Skin of body (tissue), 2 donors: Measurements from ENCODE around the gene LRRTM3. TPM values are rescaled to one million over a fixed set of nuclear protein-coding genes. Genes with fewer than 3 reads are reported as not detected.

Experiments used
- DNase-seq: peaks from one replicate; lab custom pipeline; 2025; lab: John Stamatoyannopoulos, UW
- total RNA-seq: library from RNA; depleted of rRNA; stranded (reverse); fragments of >200 nt; gene quantifications from one replicate; pipeline ENCODE4 v1.2.3, GENCODE V29; 2014

The LRRTM3 gene
- total RNA-seq, 1 donor from 2014 or later, result 1.6 TPM

DNA sequence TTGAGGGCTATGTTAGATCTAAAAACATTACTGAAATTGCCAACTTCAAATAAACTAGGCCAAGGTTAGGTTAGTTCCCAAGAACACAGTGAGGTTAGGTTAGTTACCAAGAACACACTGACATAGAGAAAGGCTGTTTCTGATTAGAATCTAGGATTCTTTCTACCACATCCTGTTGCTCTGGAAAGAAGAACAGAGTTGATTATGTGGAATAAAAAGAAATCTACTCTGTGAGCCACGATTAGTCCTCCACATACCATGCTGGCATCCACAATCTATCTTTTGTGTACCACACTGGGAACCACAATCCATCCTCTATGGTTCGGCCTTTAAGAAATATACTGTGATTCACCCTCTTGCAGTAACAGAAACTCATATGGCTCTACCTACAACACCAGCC is 91.4 kb downstream of the LRRTM3 start:
- no peak for DNase-seq

DNA sequence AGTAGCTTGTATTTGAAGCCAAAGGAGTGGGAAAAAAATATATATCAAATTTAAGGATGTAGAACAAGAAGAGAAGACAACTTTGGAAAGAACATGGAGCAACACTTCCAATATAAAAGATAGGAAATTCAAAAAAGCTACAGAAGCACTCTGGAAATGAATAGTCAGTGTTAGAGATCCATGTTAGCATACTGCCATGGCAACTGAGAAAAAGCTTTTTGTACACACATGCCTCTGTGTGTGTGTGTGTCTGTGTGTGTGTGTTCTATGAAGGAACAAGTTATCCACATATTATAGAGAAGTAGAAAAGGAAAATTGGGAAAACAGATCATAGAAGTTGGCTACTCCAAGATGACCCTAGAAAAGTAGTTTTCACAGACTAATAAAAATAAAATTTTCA is 96.3 kb downstream of the LRRTM3 start:
- no peak for DNase-seq

DNA sequence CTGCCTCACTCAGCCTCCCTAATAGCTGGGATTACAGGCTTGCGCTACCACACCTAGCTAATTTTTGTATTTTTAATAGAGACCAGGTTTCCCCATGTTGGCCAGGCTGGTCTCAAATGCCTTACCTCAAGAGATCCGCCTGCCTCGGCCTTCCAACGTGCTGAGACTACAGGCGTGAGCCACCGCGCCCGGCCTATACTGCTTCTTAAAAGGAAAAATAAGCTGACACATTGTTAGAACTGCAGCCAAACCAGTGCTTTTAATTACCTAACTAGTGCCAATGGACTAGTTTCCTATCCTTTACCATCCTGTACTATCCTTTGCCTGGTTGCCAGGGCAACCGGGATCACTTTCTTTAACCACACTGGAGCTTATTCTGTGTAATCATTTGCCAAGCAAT is 108.0 kb downstream of the LRRTM3 start:
- DNase-seq, result no peak

DNA sequence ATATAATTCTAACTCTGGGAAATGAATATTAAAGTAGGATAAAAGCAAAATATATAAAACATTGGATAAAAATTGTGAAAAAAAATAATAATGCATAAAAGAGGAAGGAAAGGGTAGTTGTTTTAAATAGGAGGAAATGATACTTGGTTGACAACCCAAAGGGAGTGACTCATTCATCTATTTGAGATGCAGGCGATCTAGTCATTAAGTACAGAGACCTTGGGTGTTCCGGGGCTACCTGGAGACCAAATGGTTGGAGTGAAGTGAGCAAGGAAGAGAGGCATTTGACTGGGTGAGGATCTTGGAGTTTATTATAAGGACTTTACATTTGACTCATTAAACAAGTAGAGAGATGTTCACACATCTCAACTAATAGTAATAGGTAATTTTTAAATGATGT is 111.0 kb downstream of the LRRTM3 start:
- DNase-seq, result no peak

DNA sequence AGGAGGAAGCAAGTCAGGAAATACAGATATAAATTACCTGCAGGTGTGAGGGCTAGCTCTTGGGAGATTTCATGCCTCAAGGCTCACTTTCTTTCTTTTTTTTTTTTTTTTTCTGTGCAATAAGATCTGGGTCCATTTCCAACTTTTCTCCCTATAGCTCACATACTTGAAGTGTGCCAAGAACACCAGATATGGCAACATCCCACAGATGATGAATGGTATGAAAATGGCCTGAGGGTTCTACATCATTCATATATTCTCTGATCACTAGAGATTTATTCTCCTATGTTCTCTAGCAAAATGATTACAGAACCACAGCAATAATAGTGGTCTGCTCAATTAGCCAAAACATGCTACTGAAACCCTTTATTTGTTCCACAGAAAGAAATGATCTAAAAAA is 117.2 kb downstream of the LRRTM3 start:
- DNase-seq, result no peak

DNA sequence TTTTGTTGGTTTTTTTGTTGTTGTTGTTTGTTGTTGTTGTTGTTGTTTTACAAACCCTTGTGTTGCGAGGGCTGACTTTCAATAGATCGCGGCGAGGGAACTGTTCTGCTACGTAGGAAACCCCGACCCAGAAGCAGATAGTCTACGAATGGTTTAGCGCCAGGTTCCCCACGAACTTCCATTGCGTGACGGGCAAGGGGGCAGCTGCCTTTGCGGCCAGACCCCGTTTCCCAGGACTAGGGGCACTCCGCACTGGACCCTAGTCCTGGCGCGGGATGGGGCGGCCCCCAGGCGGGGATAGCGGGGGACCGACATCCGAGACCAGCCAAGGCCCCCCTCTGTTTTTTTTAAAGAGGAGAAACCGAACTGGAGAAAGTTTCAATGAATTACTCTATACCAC is 119.6 kb downstream of the LRRTM3 start:
- no peak for DNase-seq

DNA sequence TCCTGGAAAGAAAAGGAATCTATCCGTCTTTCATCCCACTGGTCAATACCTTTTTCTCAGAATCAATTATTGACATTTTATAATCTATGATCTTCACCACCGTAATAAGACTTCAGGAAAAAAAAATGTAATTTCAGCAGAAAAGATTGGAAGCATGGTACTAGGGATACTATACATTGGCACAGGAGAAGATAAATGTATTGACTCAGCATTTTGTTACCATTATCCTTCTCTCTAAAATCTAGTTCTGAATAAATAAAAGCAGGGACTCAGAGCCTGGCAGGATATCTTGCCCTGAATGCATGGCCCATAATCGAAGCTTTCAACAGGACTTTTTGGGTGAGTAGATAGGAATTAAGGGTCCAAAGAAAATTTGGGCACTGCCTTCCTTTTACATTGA is 120.7 kb downstream of the LRRTM3 start:
- DNase-seq, result no peak

DNA sequence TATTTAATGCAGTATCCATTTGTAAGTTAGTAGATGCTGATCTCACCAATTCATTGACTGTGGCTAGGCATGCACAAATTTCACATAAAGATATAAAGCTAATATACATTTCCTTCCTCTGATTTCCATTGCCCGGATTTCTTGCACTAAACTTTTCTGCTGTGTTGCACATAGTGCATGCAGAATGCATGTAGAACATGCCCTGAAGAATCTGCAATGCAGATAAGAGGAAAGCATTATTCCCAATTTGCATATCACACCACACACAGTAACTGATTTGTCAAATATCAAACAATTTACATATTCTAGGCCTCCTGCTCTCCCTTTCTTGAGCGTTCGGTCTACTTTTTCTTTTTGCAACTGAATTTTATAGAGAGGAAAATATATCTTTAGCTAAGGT is 124.2 kb downstream of the LRRTM3 start:
- DNase-seq, result no peak

DNA sequence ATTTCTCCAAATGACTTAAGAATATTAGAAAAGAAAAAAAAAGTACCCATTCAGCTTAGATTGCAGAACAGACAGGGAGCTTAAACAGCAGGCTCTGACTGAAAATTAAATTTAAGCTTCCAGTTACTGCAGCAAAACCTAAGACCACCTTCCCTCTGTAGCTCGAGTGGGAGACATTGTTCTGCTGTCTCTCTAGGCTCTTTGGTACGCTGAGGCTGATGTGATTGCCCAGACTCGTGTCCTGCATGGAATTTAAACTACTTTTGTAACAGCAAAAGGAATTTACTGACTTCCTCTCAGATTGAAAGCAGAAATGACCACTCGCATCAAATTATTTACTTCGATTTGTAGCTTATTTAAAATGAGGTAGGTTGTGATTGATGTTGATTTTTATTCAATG is 124.6 kb downstream of the LRRTM3 start:
- no peak for DNase-seq

DNA sequence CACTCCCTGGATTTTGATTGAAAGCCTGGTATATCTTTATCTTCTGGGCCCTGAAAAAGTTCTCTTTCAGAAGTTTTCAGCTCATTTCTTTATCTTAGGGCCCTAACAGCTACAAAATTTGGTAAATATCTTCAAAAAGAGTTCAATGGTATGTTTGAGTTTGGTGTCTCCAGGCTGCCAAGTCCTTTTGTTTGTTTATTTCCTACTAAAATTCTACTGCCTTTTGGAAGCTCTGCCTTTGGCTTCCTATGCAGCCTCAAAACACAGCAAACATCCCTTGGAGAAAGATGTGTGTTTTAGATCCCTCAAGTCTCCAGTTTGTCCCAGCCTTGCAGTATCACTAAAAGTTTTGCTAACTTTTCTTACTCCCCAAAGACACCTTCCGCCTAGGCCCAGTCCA is 146.8 kb downstream of the LRRTM3 start:
- no peak for DNase-seq

DNA sequence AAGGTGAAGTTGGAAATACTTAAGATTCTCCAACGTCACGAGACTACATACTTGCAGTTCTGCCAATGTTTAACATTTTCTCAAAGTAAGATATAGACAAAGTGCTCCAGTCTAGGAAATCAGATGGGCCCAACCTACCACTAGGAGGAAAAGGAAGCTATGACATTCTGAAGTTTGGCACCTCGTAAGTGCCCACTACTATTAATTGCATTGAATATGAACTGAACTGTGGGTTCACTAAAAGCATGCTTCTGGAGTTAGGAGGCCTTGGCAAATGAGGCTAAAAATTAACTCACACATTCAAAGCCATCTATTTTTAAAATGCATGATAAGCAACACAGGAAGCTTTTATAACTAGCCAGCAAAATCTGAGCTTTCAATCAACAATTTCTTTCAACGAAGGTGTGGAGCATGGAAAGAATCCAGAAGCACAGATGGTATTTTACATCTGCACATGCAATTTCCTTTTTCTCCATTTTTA is 149.7 kb downstream of the LRRTM3 start:
- DNase-seq, result no peak

DNA sequence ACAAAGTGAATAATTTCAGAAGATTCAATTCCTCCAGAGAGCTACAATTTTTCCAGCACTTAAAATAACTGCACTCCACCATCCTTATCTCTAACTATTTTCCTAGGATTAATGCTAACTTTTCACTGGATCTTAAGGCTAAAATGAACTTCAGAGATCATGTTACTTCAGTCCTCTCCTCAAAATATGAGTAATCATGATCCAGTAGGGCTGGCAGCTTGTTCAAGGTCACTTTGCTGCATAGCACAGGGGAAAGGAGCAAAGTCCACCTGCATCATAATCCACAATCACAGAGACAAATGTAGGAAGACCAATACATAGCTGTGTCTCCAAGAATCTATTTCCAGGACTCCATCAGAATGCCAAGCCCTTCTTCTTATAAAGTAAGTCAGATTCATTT is 150.3 kb downstream of the LRRTM3 start:
- no peak for DNase-seq

DNA sequence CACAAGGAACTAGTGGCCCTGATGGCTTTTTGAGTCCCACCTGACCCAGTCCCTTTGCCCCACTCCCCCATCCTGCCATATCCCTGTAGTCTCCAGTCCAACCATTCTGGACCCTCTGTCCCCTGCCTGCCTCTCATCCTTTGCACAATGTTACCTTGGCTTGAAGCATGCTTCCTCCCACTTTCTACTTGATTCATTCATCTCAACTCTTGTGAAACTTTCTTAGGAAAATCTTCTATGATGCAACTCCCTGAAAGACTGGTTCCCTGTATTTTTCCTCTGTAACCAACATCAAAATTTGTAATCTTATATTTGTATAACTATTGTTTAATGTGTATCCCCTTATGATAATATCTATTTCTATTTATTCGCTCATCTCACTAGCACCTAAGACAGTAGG is 151.5 kb downstream of the LRRTM3 start:
- DNase-seq, result no peak

DNA sequence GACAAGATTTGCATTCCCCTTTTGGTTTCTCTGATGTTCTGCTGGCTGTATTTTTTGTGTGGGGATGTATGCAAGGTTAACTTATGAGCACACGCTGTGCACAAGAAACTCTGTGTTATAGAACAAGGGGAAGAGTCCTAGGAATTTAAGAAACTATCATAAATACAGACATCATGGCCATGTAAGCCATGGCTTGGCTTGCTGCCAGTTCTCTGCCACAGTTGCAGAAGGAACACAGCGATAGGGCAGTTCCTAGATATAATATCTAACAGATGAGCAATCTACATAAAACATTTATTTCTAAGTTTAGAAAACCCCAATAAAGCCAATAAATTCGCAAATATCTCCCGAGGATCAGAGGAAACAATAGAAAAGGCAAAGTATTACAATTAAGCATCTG is 153.3 kb downstream of the LRRTM3 start:
- DNase-seq, result no peak

DNA sequence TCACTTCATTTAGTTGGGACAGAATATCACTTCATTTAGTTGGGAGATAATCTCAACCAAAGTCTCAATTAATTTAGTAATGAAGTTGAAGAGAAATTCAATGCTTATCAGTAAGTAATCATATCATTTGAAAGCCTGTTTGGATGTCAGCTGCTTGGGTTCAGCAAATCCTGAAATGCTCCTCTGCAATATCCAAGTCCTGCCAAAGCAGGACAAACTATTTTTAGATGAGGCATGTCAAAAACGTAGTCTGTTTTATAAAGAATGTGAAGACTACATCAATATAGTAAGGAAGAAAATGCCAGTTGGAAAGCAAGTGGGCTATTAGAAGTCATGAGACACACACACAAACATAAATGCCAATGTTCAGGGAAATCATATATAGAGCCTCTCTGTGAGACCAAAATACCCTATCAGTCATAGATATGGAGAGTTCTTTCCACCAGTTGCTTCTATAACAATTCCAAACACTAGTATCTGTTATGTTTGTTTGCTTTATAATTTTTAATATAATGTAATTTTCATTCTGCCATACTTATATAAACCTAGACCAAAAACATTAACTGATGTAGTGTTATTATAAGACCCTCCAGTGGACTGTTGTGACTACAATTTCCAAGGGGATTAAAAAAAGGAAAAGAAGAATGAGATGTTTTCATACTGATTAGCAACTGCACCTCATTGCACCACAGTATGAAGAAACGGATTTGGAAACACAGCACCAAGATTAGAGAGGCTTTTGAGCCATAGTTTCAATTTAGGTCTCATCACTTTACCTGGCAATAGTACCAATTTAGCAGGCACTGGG is 160.7 kb downstream of the LRRTM3 start:
- DNase-seq, result no peak

DNA sequence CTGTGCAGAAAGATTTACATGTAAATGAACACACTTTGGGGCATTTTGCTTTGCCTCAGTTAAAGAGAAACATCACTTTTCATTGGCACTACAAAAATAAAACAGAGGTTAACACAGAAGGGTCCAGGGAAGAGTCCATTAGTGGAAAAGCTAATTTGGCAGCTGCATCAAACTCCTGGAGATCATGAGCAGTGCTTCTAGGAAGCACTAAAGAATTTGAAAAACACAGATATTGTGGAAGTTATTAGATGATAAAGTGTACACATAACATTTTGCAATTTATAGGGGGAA is 161.2 kb downstream of the LRRTM3 start:
- DNase-seq, result no peak

DNA sequence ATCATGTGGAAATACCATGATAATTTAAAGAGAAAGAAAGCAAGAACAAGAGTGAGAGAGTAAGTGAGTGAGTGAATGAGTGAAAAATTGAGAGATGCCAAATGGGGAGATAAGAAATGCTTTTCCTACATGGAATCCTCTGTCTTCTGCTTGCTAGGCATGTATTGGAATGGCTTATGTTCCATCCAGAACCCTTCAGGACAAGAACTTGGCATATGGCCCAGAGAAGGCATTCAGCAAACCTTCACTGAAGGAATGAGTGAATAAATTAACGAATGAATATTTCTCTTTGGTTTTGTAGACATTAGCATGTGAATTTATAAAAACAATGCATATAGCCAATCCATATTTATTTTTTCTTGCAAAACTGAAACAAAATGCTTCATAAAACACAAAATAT is 162.2 kb downstream of the LRRTM3 start:
- DNase-seq, result no peak

DNA sequence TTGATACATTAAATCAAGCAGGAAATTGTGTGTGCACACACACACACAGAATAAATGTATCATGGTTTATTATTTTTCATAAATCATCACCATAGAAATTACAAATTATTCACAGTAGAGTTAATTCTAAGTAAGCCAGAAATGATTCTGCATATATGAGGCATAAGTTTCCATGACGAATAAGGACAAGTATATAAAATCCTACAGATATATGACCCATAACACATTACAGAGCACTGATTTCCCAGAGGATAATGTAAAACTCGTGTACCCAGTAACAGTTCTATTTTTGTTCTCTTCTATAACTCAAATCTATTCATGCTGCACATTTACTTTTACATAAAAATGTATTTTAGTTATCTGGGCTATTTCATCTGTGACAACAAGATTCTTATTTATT is 169.7 kb downstream of the LRRTM3 start:
- peak; percentile 40 for DNase-seq

DNA sequence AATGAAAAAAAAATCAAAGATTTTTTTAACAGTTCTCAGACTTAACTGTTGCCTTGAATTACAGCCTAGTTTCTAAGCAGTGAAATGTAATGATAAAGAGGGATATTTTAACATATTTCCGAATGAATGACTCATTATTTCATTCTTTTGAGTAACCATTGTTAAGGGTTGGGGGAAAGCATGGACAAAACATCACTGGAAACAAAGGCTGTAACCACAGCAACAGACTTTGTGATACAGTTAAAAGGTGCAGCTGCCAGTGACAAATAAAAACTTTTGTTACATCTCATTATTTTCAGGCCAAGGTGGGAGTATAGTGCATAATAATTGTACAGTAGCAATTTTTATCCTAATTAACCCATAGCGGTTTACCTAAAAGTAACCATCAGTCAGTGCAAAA is 172.6 kb downstream of the LRRTM3 start:
- no peak for DNase-seq

DNA sequence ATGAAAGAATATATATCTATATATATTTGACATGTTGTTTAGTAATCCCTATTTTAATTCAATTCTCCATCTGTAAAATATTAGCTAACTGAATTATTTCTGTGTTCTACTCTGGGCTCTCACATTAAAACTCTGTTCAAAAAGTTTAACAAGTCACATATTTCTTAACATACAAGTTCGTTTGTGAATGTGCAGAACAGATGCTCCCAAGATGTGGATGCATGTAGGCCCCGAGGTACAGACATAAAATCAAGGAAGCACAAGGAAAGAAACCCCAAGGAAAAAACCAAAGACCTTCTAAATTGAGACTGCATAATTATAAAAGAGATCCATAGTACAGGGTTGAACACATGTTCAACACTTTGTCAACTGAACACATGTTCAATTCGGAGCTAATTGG is 175.1 kb downstream of the LRRTM3 start:
- DNase-seq, result peak; percentile 93

DNA sequence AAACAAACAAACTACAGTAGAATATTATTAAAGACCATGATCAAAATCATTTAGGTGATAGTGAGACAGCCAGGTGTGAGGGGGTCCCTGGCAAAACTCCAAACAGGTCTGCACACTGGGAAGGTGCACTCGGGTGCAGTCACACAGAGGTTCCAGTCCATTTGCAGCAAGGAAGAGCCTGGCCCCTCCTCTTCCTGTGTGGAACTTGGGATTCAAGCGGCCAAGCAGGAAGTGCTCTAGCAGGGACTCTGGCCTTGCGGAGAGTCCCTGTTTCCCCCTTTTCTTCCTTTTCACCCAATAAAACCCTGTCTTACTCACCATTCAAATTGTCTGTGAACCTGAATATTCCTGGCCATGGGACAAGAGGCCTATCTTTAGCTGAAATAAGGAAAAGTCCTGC is 181.8 kb downstream of the LRRTM3 start:
- DNase-seq, result no peak

DNA sequence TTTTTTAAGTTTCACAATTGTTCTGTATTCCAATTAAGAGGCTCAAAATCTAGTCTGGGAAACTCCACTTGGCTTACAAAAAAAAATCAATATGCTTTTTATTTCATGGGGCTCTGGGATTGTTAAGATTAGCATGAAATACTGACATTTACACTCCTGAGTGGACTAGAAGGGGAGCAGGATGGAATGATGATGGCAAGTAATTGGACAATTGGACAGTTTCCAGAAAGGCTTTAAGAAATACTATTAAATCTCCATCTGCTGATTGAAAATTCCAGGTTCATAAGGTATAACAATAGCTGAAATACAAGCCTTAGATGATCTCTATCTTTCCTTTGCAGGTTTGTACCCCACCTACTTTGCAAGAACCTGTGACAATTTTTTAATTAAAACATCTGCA is 184.4 kb downstream of the LRRTM3 start:
- DNase-seq, result no peak

DNA sequence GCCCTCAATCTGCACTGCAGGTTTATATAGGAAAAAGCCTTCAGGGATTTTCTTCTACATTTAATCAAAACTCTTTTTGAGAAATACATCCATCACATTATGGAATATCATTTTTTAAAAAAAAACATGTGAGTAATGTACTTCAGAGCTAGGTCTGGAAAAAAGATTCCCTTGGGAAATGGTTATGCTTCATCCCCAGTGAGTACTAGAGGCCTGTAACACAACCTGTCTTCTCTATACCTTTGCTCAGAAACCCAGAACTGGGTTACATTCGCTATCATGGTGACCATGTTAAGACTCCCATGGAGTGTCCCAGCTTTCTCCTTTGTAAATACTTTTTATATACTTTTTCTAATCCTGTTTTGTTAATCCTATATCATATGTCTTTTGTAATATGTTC is 186.9 kb downstream of the LRRTM3 start:
- no peak for DNase-seq

DNA sequence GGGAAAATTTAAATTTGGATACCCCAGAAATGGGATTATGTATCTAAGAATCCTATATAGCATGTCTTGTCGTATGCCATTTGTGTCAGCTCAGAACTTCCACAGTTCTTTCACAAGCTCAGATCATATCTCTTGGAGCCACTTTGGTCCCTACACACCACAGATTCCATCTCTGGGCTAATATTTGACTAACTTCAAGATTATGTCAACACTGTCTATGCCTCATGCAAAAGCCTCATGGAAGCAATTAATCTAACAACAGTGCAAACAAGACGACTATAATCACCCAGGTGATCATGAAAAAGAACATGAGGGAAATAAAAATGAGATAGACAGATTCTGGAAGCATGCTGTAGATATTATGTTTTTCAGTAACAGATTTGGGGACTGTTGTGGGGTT is 189.1 kb downstream of the LRRTM3 start:
- no peak for DNase-seq
